Testis (tissue), 3 donors: ENCODE results near the gene KIAA0513. TPM values are rescaled to one million over a fixed set of nuclear protein-coding genes. Genes with fewer than 3 reads are reported as not detected.
"Not testable (repeated sequence)": the region's sequence is repeated elsewhere in the genome, so short reads cannot be mapped to it uniquely, and the experiment has no call there.

Source experiments
- DNase-seq: peaks from one replicate; pipeline ENCODE4 v3.0.0-alpha.2; 2019
- H3K27ac ChIP-seq, 2 donors: fragments of 200-600 bp; sonication (generic); one replicate each; pipeline ENCODE4 v1.5.1; 2019
- H3K27me3 ChIP-seq: fragments of 200-600 bp; sonication (generic); one replicate; pipeline ENCODE4 v1.5.1; 2019
- H3K36me3 ChIP-seq: fragments of 200-600 bp; sonication (generic); one replicate; pipeline ENCODE4 v1.5.1; 2017; ENCODE audit warnings: low read depth; ENCODE audit errors: missing control alignments
- H3K4me1 ChIP-seq: fragments of 200-600 bp; sonication (generic); one replicate; pipeline ENCODE4 v1.5.1; 2019
- H3K4me3 ChIP-seq, 2 donors: fragments of 200-600 bp; sonication (generic); one replicate each; pipeline ENCODE4 v1.5.1; 2017 to 2019
- H3K9me3 ChIP-seq: fragments of 200-600 bp; sonication (generic); one replicate; pipeline ENCODE4 v1.5.1; 2017
- CTCF ChIP-seq, 3 experiments: fragments of 450-650 bp in 2 of 3; fragments of 200-600 bp in 1 of 3; sonication (generic) in 1 of 3; IDR thresholded peaks; one replicate each; pipeline ENCODE4 v1.5.1; 2016 to 2019; ENCODE audit warnings: antibody characterized with exemption in 3 of 3, mild to moderate bottlenecking in 2 of 3, moderate library complexity in 1 of 3
- POLR2A ChIP-seq: fragments of 450-650 bp; IDR thresholded peaks from one replicate; pipeline ENCODE4 v1.6.1; 2017; ENCODE audit warnings: antibody characterized with exemption, mild to moderate bottlenecking, moderate library complexity
- WGBS, 2 donors: methylation state at CpG; one replicate each; pipeline ENCODE4 v1.1.5; 2018; 5-methylcytosine and 5-hydroxymethylcytosine counted together
- intact Hi-C: fragments of 100-400 bp; cut with DNase I; formaldehyde crosslinking; loops from one replicate; pipeline ENCODE4 v1.15.1; 2023; ENCODE audit warnings: low total_unique reads
- polyA plus RNA-seq: library from polyadenylated mRNA; stranded (reverse); fragments of 350-450 nt; fragmentation: Illumina TruSeq; extraction: RNeasy Lipid Tissue Mini Kit (QIAGEN cat#74804); gene quantifications from one replicate; pipeline ENCODE4 v1.2.3, GENCODE V29; 2014; ENCODE audit warnings: low read depth, low replicate concordance; ENCODE audit not compliant: insufficient read depth
- total RNA-seq, 2 donors: library from RNA; depleted of rRNA; stranded (reverse); fragments of >200 nt; gene quantifications; one replicate each; pipeline ENCODE4 v1.2.3, GENCODE V29; 2016

The KIAA0513 gene
- total and polyA plus RNA-seq, 3 donors from 2014 or later: 9.8 to 18.7 (median 18.4) TPM

DNA sequence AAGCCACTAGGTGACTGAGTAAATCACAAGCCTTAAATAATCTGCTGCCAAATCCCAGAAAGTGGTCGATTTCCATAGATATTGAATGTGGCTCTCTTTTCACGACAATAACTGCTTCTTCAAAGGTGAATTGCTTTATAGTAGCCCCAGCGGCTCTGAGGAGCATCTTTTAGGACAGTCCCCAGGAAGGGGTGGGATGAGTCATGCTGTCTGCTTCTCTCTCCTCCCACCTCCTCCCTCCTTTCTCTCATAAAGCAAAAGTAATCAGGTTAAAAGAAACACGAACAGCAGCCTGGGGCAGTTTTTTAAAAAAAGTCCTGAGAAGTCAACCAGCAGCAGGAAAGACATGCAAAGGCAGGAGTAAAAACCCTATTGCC, 1.8 kb downstream of the KIAA0513 start:
- DNase-seq: peak; percentile 27
- H3K4me3 ChIP-seq: no peak overlapping the region
- H3K36me3 ChIP-seq: no peaks in the 10 kb centered on the region
- peak in 1 of 3 experiments; percentile 19 for TF ChIP-seq CTCF (IDR thresholded peaks at IDR 0.05)
- no peak for TF ChIP-seq POLR2A
- intact Hi-C loops: no loop called here
- H3K9me3 ChIP-seq: no peaks in the 10 kb centered on the region
- H3K27me3 ChIP-seq: no peaks in the 10 kb centered on the region
- H3K27ac ChIP-seq: peak overlapping the region; percentile 87 to 94
- 12 to 23% methylated on average over 4 of the region's 4 CpGs for WGBS, 2 donors
- peaks cover 26% of the 10 kb centered on the region for H3K4me1 ChIP-seq

DNA sequence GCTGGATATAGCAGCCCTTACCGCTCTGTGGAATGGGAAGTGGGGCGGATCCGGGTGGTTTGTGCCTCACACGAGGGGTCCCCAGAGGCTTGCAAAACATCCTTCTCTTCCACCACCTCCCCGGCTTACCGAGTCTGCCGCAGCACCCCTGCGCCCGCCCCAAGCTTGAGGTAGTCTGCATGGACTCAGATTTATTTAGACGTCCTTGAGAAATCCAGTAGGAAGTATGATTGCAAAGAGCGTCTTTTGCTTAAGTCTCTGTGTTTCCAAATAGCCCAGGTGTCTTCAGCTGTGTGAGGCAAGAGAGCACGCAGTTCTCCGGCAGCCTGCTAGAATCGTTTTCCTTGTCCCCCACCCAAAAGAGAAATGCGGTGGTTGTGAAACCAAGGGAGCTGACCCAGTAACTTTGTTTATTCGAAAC, 2.4 kb downstream of the KIAA0513 start:
- H3K4me1 ChIP-seq: peaks cover 26% of the 10 kb centered on the region
- 48 to 49% methylated on average over 16 of the region's 16 CpGs for WGBS, 2 donors
- no peak overlapping the region for H3K4me3 ChIP-seq
- peak overlapping the region; percentile 87 to 94 for H3K27ac ChIP-seq
- H3K27me3 ChIP-seq: no peaks in the 10 kb centered on the region
- no peak for TF ChIP-seq POLR2A
- TF ChIP-seq CTCF (IDR thresholded peaks at IDR 0.05): no peak
- intact Hi-C loops: no loop called here
- H3K9me3 ChIP-seq: no peaks in the 10 kb centered on the region
- no peaks in the 10 kb centered on the region for H3K36me3 ChIP-seq
- peak; percentile 73 for DNase-seq

DNA sequence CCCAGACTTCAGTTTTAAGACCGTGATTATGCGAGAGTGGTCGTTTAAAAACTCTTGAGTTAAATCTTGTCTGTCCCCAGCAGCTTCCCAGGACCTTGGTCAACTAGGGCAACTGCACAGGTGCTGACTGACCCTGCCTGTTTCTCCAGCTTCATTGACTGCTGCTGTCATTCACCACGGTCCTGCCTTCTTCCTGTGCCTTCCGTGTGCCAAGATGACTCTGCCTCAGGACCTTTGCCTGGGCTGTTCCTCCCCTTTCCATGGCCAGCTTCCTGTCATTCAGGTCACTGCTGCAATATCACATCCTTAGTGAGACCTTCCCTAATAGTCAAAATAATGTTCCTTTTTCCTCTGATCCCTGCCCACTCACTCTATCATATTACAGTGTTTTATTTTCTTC, 3.9 kb downstream of the KIAA0513 start:
- Histone ChIP-seq H3K4me1 (peaks cover 26% of the 10 kb centered on the region), H3K36me3 (no peaks in the 10 kb centered on the region), H3K9me3 (no peaks in the 10 kb centered on the region), H3K27ac (peak overlapping the region; percentile 87 to 94), H3K4me3 (no peak overlapping the region), H3K27me3 (no peaks in the 10 kb centered on the region)
- DNase-seq: no peak
- intact Hi-C loops: no loop called here
- TF ChIP-seq CTCF (IDR thresholded peaks at IDR 0.05) (no peak), POLR2A (no peak)
- 77 to 80% methylated on average over 5 of the region's 5 CpGs for WGBS, 2 donors

- H3K9me3 ChIP-seq, intact Hi-C loops, H3K27ac ChIP-seq, DNase-seq, H3K36me3 ChIP-seq, H3K4me3 ChIP-seq, H3K27me3 ChIP-seq: not testable (repeated sequence)
- WGBS, 2 donors: 98 to 99% methylated on average over 4 of the region's 4 CpGs
- peaks cover 26% of the 10 kb centered on the region for H3K4me1 ChIP-seq
Measured at GRCh38 chr16:85032187-85032586, 4.6 kb downstream of the KIAA0513 start.

- Histone ChIP-seq H3K36me3 (no peaks in the 10 kb centered on the region), H3K4me3 (no peak overlapping the region), H3K27ac (no peak overlapping the region), H3K4me1 (peaks cover 23% of the 10 kb centered on the region), H3K27me3 (no peaks in the 10 kb centered on the region), H3K9me3 (no peaks in the 10 kb centered on the region)
- no peak for DNase-seq
- 86% methylated on average over 14 to 17 of the region's 17 CpGs for WGBS, 2 donors
- no peak for TF ChIP-seq CTCF (IDR thresholded peaks at IDR 0.05)
- TF ChIP-seq POLR2A: no peak
- intact Hi-C loops: no loop called here
Measured at GRCh38 chr16:85033171-85033570, 5.6 kb downstream of the KIAA0513 start.
